ENCODE results near the gene FPGT. TPM values are rescaled to one million over a fixed set of nuclear protein-coding genes. Genes with fewer than 3 reads are reported as not detected.
"Not testable (repeated sequence)": the region's sequence is repeated elsewhere in the genome, so short reads cannot be mapped to it uniquely, and the experiment has no call there.

Gene FPGT
- polyA plus RNA-seq, 3 donors: 22.4 to 33.3 (median 25.2) TPM

- no peak for DNase-seq (ENCODE audit: extremely low read depth in 1 of 11, low read depth in 9 of 11, low spot score in 4 of 11)
Observed at GRCh38 chr1:74237787-74238186, 39.7 kb downstream of the FPGT start.

GRCh38 chr1:74245168-74245772, 47.2 kb downstream of the FPGT start:
- no peak for DNase-seq (ENCODE audit: extremely low read depth in 1 of 11, low read depth in 9 of 11, low spot score in 4 of 11)

DNA sequence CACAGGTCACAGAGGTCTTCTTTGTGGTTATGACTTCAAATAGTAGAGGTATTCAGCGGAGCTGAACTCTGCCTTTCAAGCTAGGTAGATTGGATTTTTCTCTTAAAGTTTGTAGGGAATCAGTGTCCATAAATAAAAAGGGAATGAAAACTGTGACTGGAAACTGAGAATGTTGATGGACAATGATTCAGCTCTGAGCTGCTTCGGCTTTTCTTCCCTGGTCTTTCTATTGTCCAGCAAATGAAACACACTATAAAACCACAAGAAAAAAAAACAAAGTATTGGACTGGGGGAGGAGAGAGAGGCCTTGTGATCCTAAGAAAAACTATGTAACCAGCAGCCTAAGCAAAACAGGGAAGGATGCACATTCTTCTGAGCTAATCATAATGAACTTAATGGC, 48.3 kb downstream of the FPGT start:
- DNase-seq (ENCODE audit: extremely low read depth in 1 of 11, low read depth in 9 of 11, low spot score in 4 of 11): no peak

- DNase-seq (ENCODE audit: extremely low read depth in 1 of 11, low read depth in 9 of 11, low spot score in 4 of 11): no peak
Observed at GRCh38 chr1:74247881-74248528, 50.0 kb downstream of the FPGT start.

DNA sequence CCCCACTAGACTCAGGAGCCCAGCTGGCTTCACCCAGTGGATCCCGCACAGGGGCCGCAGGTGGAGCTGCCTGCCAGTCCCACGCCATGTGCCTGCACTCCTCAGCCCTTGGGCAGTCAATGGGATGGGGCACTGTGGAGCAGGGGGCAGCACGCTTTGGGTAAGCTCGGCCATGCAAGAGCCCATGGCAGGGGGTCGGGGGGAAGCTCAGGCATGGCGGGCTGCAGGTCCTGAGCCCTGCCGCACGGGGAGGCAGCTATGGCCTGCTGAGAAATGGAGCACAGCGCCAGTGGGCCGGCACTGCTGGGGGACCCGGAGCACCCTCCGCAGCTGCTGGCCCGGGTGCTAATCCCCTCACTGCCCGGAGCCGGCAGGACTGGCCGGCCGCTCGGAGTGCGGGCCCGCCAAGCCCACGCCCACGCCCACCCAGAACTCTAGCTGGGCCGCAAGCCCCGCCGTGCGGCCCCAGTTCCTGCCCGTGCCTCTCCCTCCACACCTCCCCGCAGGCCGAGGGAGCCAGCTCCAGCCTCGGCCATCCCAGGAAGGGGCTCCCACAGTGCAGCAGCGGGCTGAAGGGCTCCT, 55.3 kb downstream of the FPGT start:
- DNase-seq (ENCODE audit: extremely low read depth in 1 of 11, low read depth in 9 of 11, low spot score in 4 of 11): not testable (repeated sequence)

Other genes starting within 250 kb of the FPGT start
- 1 to 10 TPM; 2.0 to 5.4 (median 2.8) TPM for gene LRRIQ3, start 66 bp upstream of the FPGT start, polyA plus RNA-seq (ENCODE audit: insufficient read length in 3 of 3)
- gene TNNI3K, start 37.1 kb downstream of the FPGT start, polyA plus RNA-seq (ENCODE audit: insufficient read length in 3 of 3): 1 to 10 TPM; 1.1 to 2.7 (median 1.5) TPM